Transverse colon (tissue), 4 donors: Measurements from ENCODE around the gene CLDN18. TPM values are rescaled to one million over a fixed set of nuclear protein-coding genes. Genes with fewer than 3 reads are reported as not detected.

ENCODE experiments used
- DNase-seq: peaks from one replicate; pipeline ENCODE4 v3.0.0-alpha.2; 2019
- H3K27ac ChIP-seq, 4 donors: fragments of 200-600 bp; sonication (generic); 2 replicates each; pipeline ENCODE4 v1.5.1; 2016 to 2018; ENCODE audit warnings: inconsistent platforms in 4 of 4
- H3K27me3 ChIP-seq: fragments of 200-600 bp; sonication (generic); 2 replicates; pipeline ENCODE4 v1.5.1; 2017; ENCODE audit warnings: inconsistent platforms
- H3K36me3 ChIP-seq, 4 donors: fragments of 200-600 bp; sonication (generic); 2 replicates each; pipeline ENCODE4 v1.5.1; 2017 to 2019; ENCODE audit warnings: inconsistent platforms in 4 of 4
- H3K4me1 ChIP-seq, 4 donors: fragments of 200-600 bp; sonication (generic); 2 replicates each; pipeline ENCODE4 v1.5.1; 2017 to 2020; ENCODE audit warnings: inconsistent platforms in 4 of 4
- H3K4me3 ChIP-seq, 4 donors: fragments of 200-600 bp; sonication (generic); 1 replicate in 1 of 4; 2 replicates in 3 of 4; pipeline versions ENCODE4 v1.5.1 to v1.6.1; 2017 to 2019; ENCODE audit warnings: inconsistent platforms in 4 of 4
- H3K9me3 ChIP-seq, 2 donors: fragments of 200-600 bp; sonication (generic); 2 replicates each; pipeline ENCODE4 v1.5.1; 2017 to 2019; ENCODE audit warnings: inconsistent platforms in 2 of 2
- CTCF ChIP-seq, 5 experiments: fragments of 200-600 bp in 3 of 5; fragments of 450-650 bp in 2 of 5; sonication (generic) in 3 of 5; IDR thresholded peaks; 1 replicate in 2 of 5; 2 replicates in 3 of 5; pipeline ENCODE4 v1.5.1; 2016 to 2017; ENCODE audit warnings: antibody characterized with exemption in 5 of 5, inconsistent platforms in 3 of 5, mild to moderate bottlenecking in 2 of 5, moderate library complexity in 1 of 5
- EP300 ChIP-seq: sonication (generic); formaldehyde crosslinking; IDR thresholded peaks from one replicate; pipeline ENCODE4 v1.6.1; 2017; ENCODE audit warnings: antibody characterized with exemption, low read depth
- POLR2A ChIP-seq: fragments of 450-650 bp; IDR thresholded peaks from one replicate; pipeline ENCODE4 v1.6.1; 2016; ENCODE audit warnings: antibody characterized with exemption, mild to moderate bottlenecking, moderate library complexity
- POLR2AphosphoS5 ChIP-seq, 3 donors: sonication (generic); formaldehyde crosslinking; IDR thresholded peaks; one replicate each; pipeline ENCODE4 v1.6.1; 2016; ENCODE audit warnings: antibody characterized with exemption in 3 of 3
- WGBS, 2 donors: methylation state at CpG; one replicate each; pipeline ENCODE4 v1.1.5; 2018; ENCODE audit warnings: low coverage in 1 of 2; 5-methylcytosine and 5-hydroxymethylcytosine counted together
- in situ Hi-C, 4 donors: fragments of 200-750 bp; cut with MboI; loops; one replicate each; pipeline versions ENCODE4 v1.15.0 to v1.15.1; 2017; ENCODE audit warnings: low sequenced_read_pairs in 3 of 4, low pct_ligation_motif_present in 1 of 4, low pct_unique_long_range_greater_than_20kb in 1 of 4
- intact Hi-C: fragments of 100-400 bp; cut with DNase I; formaldehyde crosslinking; loops from one replicate; pipeline ENCODE4 v1.15.1; 2023; ENCODE audit warnings: low total_unique reads
- total RNA-seq, 4 donors: library from RNA; depleted of rRNA; stranded (reverse); fragments of >200 nt; gene quantifications; one replicate each; pipeline ENCODE4 v1.1.0, GENCODE V29; 2016

The CLDN18 gene
- total RNA-seq: not detected

GRCh38 chr3:138009476-138010272, at the start of gene CLDN18:
CLDN18 (plus strand) TSS chr3:138010165; CDS start chr3:138010226, 61 bp downstream.
- H3K4me1 ChIP-seq: no peaks in the 10 kb centered on the region
- DNase-seq: no peak
- TF ChIP-seq EP300 (no peak), POLR2AphosphoS5 (IDR thresholded peaks at IDR 0.05) (no peak), POLR2A (no peak)
- intact Hi-C loops (no loop called here), in situ Hi-C loops (no loop called here)
- H3K27ac ChIP-seq: no peak within 1 kb of the TSS
- 78 to 85% methylated on average over 4 to 28 of the region's 30 CpGs for WGBS, 2 donors
- no peaks in the 10 kb centered on the region for H3K36me3 ChIP-seq
- H3K4me3 ChIP-seq: no peak within 1 kb of the TSS
- no peaks in the 10 kb centered on the region for H3K9me3 ChIP-seq
- H3K27me3 ChIP-seq: no peaks in the 10 kb centered on the region

GRCh38 chr3:137962251-137962650, 47.7 kb upstream of the CLDN18 start:
- TF ChIP-seq POLR2A: no peak
- no peak for TF ChIP-seq POLR2AphosphoS5 (IDR thresholded peaks at IDR 0.05)
- TF ChIP-seq CTCF (IDR thresholded peaks at IDR 0.05): no peak
- TF ChIP-seq EP300: no peak
- Histone ChIP-seq H3K27ac (no peak overlapping the region), H3K9me3 (no peaks in the 10 kb centered on the region), H3K4me1 (no peaks in the 10 kb centered on the region), H3K4me3 (no peak overlapping the region), H3K36me3 (no peaks in the 10 kb centered on the region), H3K27me3 (no peaks in the 10 kb centered on the region)
- WGBS, 2 donors: 83 to 88% methylated on average over 3 to 7 of the region's 7 CpGs
- intact Hi-C loops: no loop called here
- no peak for DNase-seq
- in situ Hi-C loops: no loop called here

- no peak for DNase-seq
- TF ChIP-seq POLR2A (no peak), POLR2AphosphoS5 (IDR thresholded peaks at IDR 0.05) (no peak), EP300 (no peak)
- no peak overlapping the region for H3K4me3 ChIP-seq
- H3K4me1 ChIP-seq: no peaks in the 10 kb centered on the region
- no peak overlapping the region for H3K27ac ChIP-seq
- H3K9me3 ChIP-seq: no peaks in the 10 kb centered on the region
- intact Hi-C loops (no loop called here), in situ Hi-C loops (no loop called here)
- 49 to 57% methylated on average over 3 to 4 of the region's 4 CpGs for WGBS, 2 donors
- no peaks in the 10 kb centered on the region for H3K36me3 ChIP-seq
- no peaks in the 10 kb centered on the region for H3K27me3 ChIP-seq
These were observed 46.5 kb upstream of the CLDN18 start for GRCh38 chr3:137963463-137963862.

GRCh38 chr3:137970914-137971831, 38.8 kb upstream of the CLDN18 start:
- Histone ChIP-seq H3K9me3 (no peaks in the 10 kb centered on the region), H3K4me1 (peaks cover 0 to 3% (median 0%) of the 10 kb centered on the region in 4 donors), H3K27me3 (no peaks in the 10 kb centered on the region), H3K36me3 (no peaks in the 10 kb centered on the region), H3K4me3 (no peak overlapping the region), H3K27ac (no peak overlapping the region)
- intact Hi-C loops: no loop called here
- no peak for TF ChIP-seq EP300
- no peak for TF ChIP-seq POLR2AphosphoS5 (IDR thresholded peaks at IDR 0.05)
- TF ChIP-seq CTCF (IDR thresholded peaks at IDR 0.05): peak; percentile 52 to 77 (median 68)
- DNase-seq: peak; percentile 74
- 10 to 19% methylated on average over 11 to 18 of the region's 18 CpGs for WGBS, 2 donors
- in situ Hi-C loops: no loop called here

- no peak for DNase-seq
- intact Hi-C loops: no loop called here
- Histone ChIP-seq H3K9me3 (no peaks in the 10 kb centered on the region), H3K27ac (no peak overlapping the region), H3K27me3 (no peaks in the 10 kb centered on the region), H3K4me3 (no peak overlapping the region), H3K36me3 (no peaks in the 10 kb centered on the region), H3K4me1 (peaks cover 0 to 3% (median 0%) of the 10 kb centered on the region in 4 donors)
- 50 to 75% methylated on average over 1 of the region's 1 CpG for WGBS, 2 donors
- TF ChIP-seq POLR2AphosphoS5 (IDR thresholded peaks at IDR 0.05): no peak
- in situ Hi-C loops: no loop called here
These were observed 37.6 kb upstream of the CLDN18 start for GRCh38 chr3:137972396-137972795.
